Effector CD8-positive, alpha-beta T cell (primary cell): ENCODE data around the gene ATP8A2.

Source experiments
- DNase-seq: peaks from one replicate; lab custom pipeline; 2025; lab: John Stamatoyannopoulos, UW

The ATP8A2 gene

GRCh38 chr13:25380741-25381324 is 9.1 kb downstream of the ATP8A2 start:
- DNase-seq = no peak

- no peak for DNase-seq
These were observed 13.1 kb downstream of the ATP8A2 start for GRCh38 chr13:25384758-25385410.

- no peak for DNase-seq
These were observed 20.2 kb downstream of the ATP8A2 start for GRCh38 chr13:25391932-25392331.

- DNase-seq = no peak
These were observed 22.8 kb downstream of the ATP8A2 start for GRCh38 chr13:25394402-25395060.

GRCh38 chr13:25397763-25398162 is 26.0 kb downstream of the ATP8A2 start:
- DNase-seq = no peak

- no peak for DNase-seq
These were observed 29.2 kb downstream of the ATP8A2 start for GRCh38 chr13:25400925-25401324.

GRCh38 chr13:25401958-25402357 is 30.2 kb downstream of the ATP8A2 start:
- no peak for DNase-seq

GRCh38 chr13:25406377-25406776 is 34.6 kb downstream of the ATP8A2 start:
- no peak for DNase-seq

GRCh38 chr13:25409938-25410337 is 38.2 kb downstream of the ATP8A2 start:
- DNase-seq = no peak

GRCh38 chr13:25415241-25415640 is 43.5 kb downstream of the ATP8A2 start:
- DNase-seq = no peak

- DNase-seq = no peak
These were observed 45.8 kb downstream of the ATP8A2 start for GRCh38 chr13:25417535-25417934.

- no peak for DNase-seq
These were observed 48.4 kb downstream of the ATP8A2 start for GRCh38 chr13:25420161-25420560.

GRCh38 chr13:25421612-25422011 is 49.8 kb downstream of the ATP8A2 start:
- DNase-seq = no peak

GRCh38 chr13:25422153-25422552 is 50.4 kb downstream of the ATP8A2 start:
- no peak for DNase-seq

GRCh38 chr13:25423831-25424230 is 52.1 kb downstream of the ATP8A2 start:
- DNase-seq = no peak

- DNase-seq = no peak
These were observed 57.7 kb downstream of the ATP8A2 start for GRCh38 chr13:25429466-25429865.

- DNase-seq = no peak
These were observed 60.9 kb downstream of the ATP8A2 start for GRCh38 chr13:25432691-25433090.

GRCh38 chr13:25440061-25440460 is 68.3 kb downstream of the ATP8A2 start:
- DNase-seq = no peak

GRCh38 chr13:25446261-25446660 is 74.5 kb downstream of the ATP8A2 start:
- no peak for DNase-seq

GRCh38 chr13:25447396-25447795 is 75.6 kb downstream of the ATP8A2 start:
- no peak for DNase-seq

- DNase-seq = no peak
These were observed 82.1 kb downstream of the ATP8A2 start for GRCh38 chr13:25453850-25454365.

- DNase-seq = no peak
These were observed 83.4 kb downstream of the ATP8A2 start for GRCh38 chr13:25455146-25455545.

- no peak for DNase-seq
These were observed 85.8 kb downstream of the ATP8A2 start for GRCh38 chr13:25457566-25457965.
